Mesendoderm (in vitro differentiated cells): Measurements from ENCODE around the gene DUSP16.

ENCODE experiments used
- DNase-seq: peaks from one replicate; pipeline ENCODE4 v3.0.0; 2013
- H2AK5ac ChIP-seq: 2 replicates; pipeline ENCODE4 v1.6.1; 2013; ENCODE audit warnings: low read length, inconsistent platforms
- H2BK120ac ChIP-seq: 2 replicates; pipeline ENCODE4 v1.6.1; 2013; ENCODE audit warnings: low read depth, mild to moderate bottlenecking, low read length, moderate library complexity, mixed read lengths
- H2BK15ac ChIP-seq: replicated peaks from 2 replicates; pipeline ENCODE4 v1.6.1; 2013; ENCODE audit warnings: low read depth, mild to moderate bottlenecking, moderate library complexity
- H2BK5ac ChIP-seq: 2 replicates; pipeline ENCODE4 v1.6.1; 2013; ENCODE audit warnings: low read length, inconsistent platforms
- H3K18ac ChIP-seq: 2 replicates; pipeline ENCODE4 v1.6.1; 2013; ENCODE audit warnings: mild to moderate bottlenecking, low read length, mixed read lengths
- H3K23ac ChIP-seq: one replicate; pipeline ENCODE4 v1.6.1; 2013; ENCODE audit warnings: low read length
- H3K27ac ChIP-seq: 2 replicates; pipeline ENCODE4 v1.5.1; 2013; ENCODE audit warnings: low read depth, mild to moderate bottlenecking, inconsistent platforms, low read length, moderate library complexity
- H3K27me3 ChIP-seq: 2 replicates; pipeline ENCODE4 v1.6.1; 2013; ENCODE audit warnings: low read length, control low read depth, mild to moderate bottlenecking, inconsistent platforms; ENCODE audit not compliant: insufficient read depth, poor library complexity
- H3K36me3 ChIP-seq: 2 replicates; pipeline ENCODE4 v1.6.1; 2013; ENCODE audit warnings: low read length, inconsistent platforms; ENCODE audit not compliant: control insufficient read depth, insufficient read depth
- H3K4ac ChIP-seq: one replicate; pipeline ENCODE4 v1.6.1; 2013; ENCODE audit warnings: low read depth, mild to moderate bottlenecking, low read length, moderate library complexity
- H3K4me1 ChIP-seq: 2 replicates; pipeline ENCODE4 v1.6.1; 2013; ENCODE audit warnings: low read depth, low read length, inconsistent platforms; ENCODE audit not compliant: control insufficient read depth
- H3K4me2 ChIP-seq: 2 replicates; pipeline ENCODE4 v1.6.1; 2013; ENCODE audit warnings: low read length
- H3K4me3 ChIP-seq: 2 replicates; pipeline ENCODE4 v1.5.1; 2013; ENCODE audit warnings: mild to moderate bottlenecking, low read length
- H3K56ac ChIP-seq: one replicate; pipeline ENCODE4 v1.6.1; 2013; ENCODE audit warnings: low read length
- H3K79me1 ChIP-seq: 2 replicates; pipeline ENCODE4 v1.6.1; 2013; ENCODE audit warnings: low read length, inconsistent platforms
- H3K79me2 ChIP-seq: 2 replicates; pipeline ENCODE4 v1.6.1; 2013; ENCODE audit warnings: mild to moderate bottlenecking, low read length; ENCODE audit not compliant: control insufficient read depth, insufficient read depth
- H3K9ac ChIP-seq: 2 replicates; pipeline ENCODE4 v1.6.1; 2013; ENCODE audit warnings: low read length, inconsistent platforms
- H4K5ac ChIP-seq: one replicate; pipeline ENCODE4 v1.6.1; 2013; ENCODE audit warnings: low read length
- H4K8ac ChIP-seq: one replicate; pipeline ENCODE4 v1.6.1; 2013; ENCODE audit warnings: low read depth, mild to moderate bottlenecking, control low read depth, low read length, moderate library complexity
- WGBS: extraction: QIAGEN DNeasy Blood & Tissue Kit; methylation state at CpG from one replicate; pipeline ENCODE4 v1.1.7; 2013; ENCODE audit warnings: low lambda C conversion rate, missing lambda C conversion rate; ENCODE audit not compliant: insufficient coverage; ENCODE audit errors: extremely low coverage; 5-methylcytosine and 5-hydroxymethylcytosine counted together

The DUSP16 gene

GRCh38 chr12:12452326-12452902, 110.2 kb downstream of the DUSP16 start:
- H3K23ac ChIP-seq = no peak overlapping the region
- no peak overlapping the region for H3K18ac ChIP-seq
- H3K36me3 ChIP-seq = no peaks in the 10 kb centered on the region
- H2BK15ac ChIP-seq = no peak overlapping the region
- no peaks in the 10 kb centered on the region for H3K79me1 ChIP-seq
- H3K27ac ChIP-seq = no peak overlapping the region
- no peak overlapping the region for H4K8ac ChIP-seq
- H4K5ac ChIP-seq = no peak overlapping the region
- no peaks in the 10 kb centered on the region for H3K27me3 ChIP-seq
- no peak overlapping the region for H3K56ac ChIP-seq
- H3K4me1 ChIP-seq = no peaks in the 10 kb centered on the region
- H2BK120ac ChIP-seq = no peak overlapping the region
- no peak overlapping the region for H2AK5ac ChIP-seq
- H3K4ac ChIP-seq = no peak overlapping the region
- no peak overlapping the region for H2BK5ac ChIP-seq
- DNase-seq = no peak
- H3K79me2 ChIP-seq = no peaks in the 10 kb centered on the region
- H3K4me3 ChIP-seq = no peak overlapping the region
- WGBS = no CpG with 5 or more reads among the region's 21 CpGs
- no peak overlapping the region for H3K4me2 ChIP-seq
- H3K9ac ChIP-seq = no peak overlapping the region

- no peaks in the 10 kb centered on the region for H3K27me3 ChIP-seq
- H3K9ac ChIP-seq = no peak overlapping the region
- no peaks in the 10 kb centered on the region for H3K79me1 ChIP-seq
- no peak overlapping the region for H3K4me2 ChIP-seq
- no peak overlapping the region for H3K18ac ChIP-seq
- no peak overlapping the region for H3K23ac ChIP-seq
- no CpG with 5 or more reads among the region's 4 CpGs for WGBS
- DNase-seq = no peak
- H4K5ac ChIP-seq = no peak overlapping the region
- no peak overlapping the region for H3K4me3 ChIP-seq
- H3K56ac ChIP-seq = no peak overlapping the region
- H2BK120ac ChIP-seq = no peak overlapping the region
- no peaks in the 10 kb centered on the region for H3K36me3 ChIP-seq
- H3K4ac ChIP-seq = no peak overlapping the region
- H2BK15ac ChIP-seq = no peak overlapping the region
- no peak overlapping the region for H2AK5ac ChIP-seq
- no peak overlapping the region for H3K27ac ChIP-seq
- H2BK5ac ChIP-seq = no peak overlapping the region
- no peaks in the 10 kb centered on the region for H3K4me1 ChIP-seq
- H3K79me2 ChIP-seq = no peaks in the 10 kb centered on the region
- no peak overlapping the region for H4K8ac ChIP-seq
Observed at GRCh38 chr12:12451098-12451497, 111.6 kb downstream of the DUSP16 start.

- Histone ChIP-seq H2BK15ac (no peak overlapping the region), H2AK5ac (no peak overlapping the region), H3K4me1 (no peaks in the 10 kb centered on the region), H3K56ac (no peak overlapping the region), H3K4me2 (no peak overlapping the region), H3K27ac (no peak overlapping the region), H3K36me3 (no peaks in the 10 kb centered on the region), H3K9ac (no peak overlapping the region), H3K23ac (no peak overlapping the region), H3K27me3 (no peaks in the 10 kb centered on the region), H4K5ac (no peak overlapping the region), H2BK5ac (no peak overlapping the region), H3K4me3 (no peak overlapping the region), H3K18ac (no peak overlapping the region), H2BK120ac (no peak overlapping the region), H3K4ac (no peak overlapping the region), H3K79me2 (no peaks in the 10 kb centered on the region), H4K8ac (no peak overlapping the region), H3K79me1 (no peaks in the 10 kb centered on the region)
- no CpG with 5 or more reads among the region's 2 CpGs for WGBS
- DNase-seq = no peak
Observed at GRCh38 chr12:12450043-12450471, 112.6 kb downstream of the DUSP16 start.

GRCh38 chr12:12449533-12450025, 113.1 kb downstream of the DUSP16 start:
- Histone ChIP-seq H3K27me3 (no peaks in the 10 kb centered on the region), H2AK5ac (no peak overlapping the region), H3K79me1 (no peaks in the 10 kb centered on the region), H4K5ac (no peak overlapping the region), H3K23ac (no peak overlapping the region), H2BK120ac (no peak overlapping the region), H3K27ac (no peak overlapping the region), H2BK15ac (no peak overlapping the region), H3K4me2 (no peak overlapping the region), H3K4me3 (no peak overlapping the region), H3K18ac (no peak overlapping the region), H3K4ac (no peak overlapping the region), H3K79me2 (no peaks in the 10 kb centered on the region), H3K36me3 (no peaks in the 10 kb centered on the region), H3K9ac (no peak overlapping the region), H3K56ac (no peak overlapping the region), H3K4me1 (no peaks in the 10 kb centered on the region), H2BK5ac (no peak overlapping the region), H4K8ac (no peak overlapping the region)
- no peak for DNase-seq
- WGBS = no CpG with 5 or more reads among the region's 13 CpGs

GRCh38 chr12:12447837-12448236, 114.8 kb downstream of the DUSP16 start:
- H3K4me3 ChIP-seq = no peak overlapping the region
- H3K27ac ChIP-seq = no peak overlapping the region
- no peaks in the 10 kb centered on the region for H3K79me1 ChIP-seq
- no peak overlapping the region for H3K56ac ChIP-seq
- no peak overlapping the region for H2BK120ac ChIP-seq
- H3K36me3 ChIP-seq = no peaks in the 10 kb centered on the region
- H2BK5ac ChIP-seq = no peak overlapping the region
- H3K18ac ChIP-seq = no peak overlapping the region
- no peaks in the 10 kb centered on the region for H3K4me1 ChIP-seq
- H3K23ac ChIP-seq = no peak overlapping the region
- no peaks in the 10 kb centered on the region for H3K27me3 ChIP-seq
- H3K9ac ChIP-seq = no peak overlapping the region
- no peak overlapping the region for H2BK15ac ChIP-seq
- H4K8ac ChIP-seq = no peak overlapping the region
- no peak overlapping the region for H4K5ac ChIP-seq
- no peaks in the 10 kb centered on the region for H3K79me2 ChIP-seq
- WGBS = no CpG with 5 or more reads among the region's 10 CpGs
- H2AK5ac ChIP-seq = no peak overlapping the region
- no peak for DNase-seq
- no peak overlapping the region for H3K4me2 ChIP-seq
- no peak overlapping the region for H3K4ac ChIP-seq

GRCh38 chr12:12447236-12447635, 115.4 kb downstream of the DUSP16 start:
- H2BK120ac ChIP-seq = no peak overlapping the region
- no peaks in the 10 kb centered on the region for H3K79me1 ChIP-seq
- H3K23ac ChIP-seq = no peak overlapping the region
- H3K79me2 ChIP-seq = no peaks in the 10 kb centered on the region
- H2BK15ac ChIP-seq = no peak overlapping the region
- no peak for DNase-seq
- no peaks in the 10 kb centered on the region for H3K4me1 ChIP-seq
- H3K27ac ChIP-seq = no peak overlapping the region
- no peak overlapping the region for H4K5ac ChIP-seq
- no peak overlapping the region for H3K9ac ChIP-seq
- H3K18ac ChIP-seq = no peak overlapping the region
- H3K4me2 ChIP-seq = no peak overlapping the region
- H3K27me3 ChIP-seq = no peaks in the 10 kb centered on the region
- H4K8ac ChIP-seq = no peak overlapping the region
- WGBS = no CpG with 5 or more reads among the region's 8 CpGs
- H3K36me3 ChIP-seq = no peaks in the 10 kb centered on the region
- H3K4me3 ChIP-seq = no peak overlapping the region
- no peak overlapping the region for H2BK5ac ChIP-seq
- H3K56ac ChIP-seq = no peak overlapping the region
- no peak overlapping the region for H2AK5ac ChIP-seq
- H3K4ac ChIP-seq = no peak overlapping the region
